ENCODE measurements around the gene CPSF3.

- TF ChIP-seq CTCF (tag by site-specific recombination; IDR thresholded peaks at IDR 0.05), result no peak
- TF ChIP-seq ZNF324 (tag by site-specific recombination; IDR thresholded peaks at IDR 0.05), result no peak
- TF ChIP-seq ZNF747 (tag by site-specific recombination; IDR thresholded peaks at IDR 0.05), result no peak
- TF ChIP-seq ZBTB11 (tag by site-specific recombination; conservative IDR thresholded peaks at IDR 0.05; ENCODE audit: low read depth), result no peak
- no peak for TF ChIP-seq PATZ1 (tag by site-specific recombination; IDR thresholded peaks at IDR 0.05)
- TF ChIP-seq BCL6B (tag by site-specific recombination; IDR thresholded peaks at IDR 0.05), result no peak
- no peak for TF ChIP-seq ZNF660 (tag by site-specific recombination; IDR thresholded peaks at IDR 0.05)
- TF ChIP-seq ZNF449 (tag by site-specific recombination; IDR thresholded peaks at IDR 0.05), result no peak
Observed at GRCh38 chr2:9401059-9401547, 22.4 kb upstream of the CPSF3 start.
